ENCODE data around the gene NUP153.

The NUP153 gene

GRCh38 chr6:17612048-17612447, 94.7 kb downstream of the NUP153 start:
- Histone ChIP-seq H3K36me3 (ENCODE audit: control insufficient read depth in 5 of 5, insufficient read depth in 5 of 5, low read length in 5 of 5) (peaks cover 18 to 34% (median 29%) of the 10 kb centered on the region in 5 donors), H3K27me3 (ENCODE audit: control insufficient read depth in 5 of 5, insufficient read depth in 4 of 5, low read length in 5 of 5) (no peaks in the 10 kb centered on the region)

GRCh38 chr6:17610835-17611234, 95.9 kb downstream of the NUP153 start:
- Histone ChIP-seq H3K4me1 (ENCODE audit: control insufficient read depth in 5 of 5, insufficient read depth in 5 of 5, low read length in 5 of 5) (no peaks in the 10 kb centered on the region), H3K9ac (ENCODE audit: low read length in 5 of 5) (no peak overlapping the region), H3K4me3 (ENCODE audit: low read depth in 1 of 5, low read length in 5 of 5) (no peak overlapping the region), H3K36me3 (ENCODE audit: control insufficient read depth in 5 of 5, insufficient read depth in 5 of 5, low read length in 5 of 5) (peaks cover 15 to 30% (median 29%) of the 10 kb centered on the region in 5 donors), H3K27ac (ENCODE audit: low read depth, low read length) (no peak overlapping the region), H3K9me3 (ENCODE audit: control insufficient read depth in 5 of 5, low read length in 5 of 5) (no peaks in the 10 kb centered on the region), H3K27me3 (ENCODE audit: control insufficient read depth in 5 of 5, insufficient read depth in 4 of 5, low read length in 5 of 5) (no peaks in the 10 kb centered on the region)

More at GRCh38 chr6:17612048-17612447, 94.7 kb downstream of the NUP153 start:
- Histone ChIP-seq H3K4me1 (ENCODE audit: control insufficient read depth in 5 of 5, insufficient read depth in 5 of 5, low read length in 5 of 5) (no peaks in the 10 kb centered on the region), H3K9ac (ENCODE audit: low read length in 5 of 5) (no peak overlapping the region), H3K27ac (ENCODE audit: low read depth, low read length) (no peak overlapping the region), H3K4me3 (ENCODE audit: low read depth in 1 of 5, low read length in 5 of 5) (no peak overlapping the region), H3K9me3 (ENCODE audit: control insufficient read depth in 5 of 5, low read length in 5 of 5) (no peaks in the 10 kb centered on the region)

- H3K9me3 ChIP-seq (ENCODE audit: control insufficient read depth in 5 of 5, low read length in 5 of 5) = no peaks in the 10 kb centered on the region
- no peak overlapping the region for H3K9ac ChIP-seq (ENCODE audit: low read length in 5 of 5)
- no peak overlapping the region for H3K4me3 ChIP-seq (ENCODE audit: low read depth in 1 of 5, low read length in 5 of 5)
- H3K36me3 ChIP-seq (ENCODE audit: control insufficient read depth in 5 of 5, insufficient read depth in 5 of 5, low read length in 5 of 5) = peaks cover 21 to 39% (median 32%) of the 10 kb centered on the region in 5 donors
- peaks cover 0 to 7% (median 5%) of the 10 kb centered on the region in 5 donors for H3K4me1 ChIP-seq (ENCODE audit: control insufficient read depth in 5 of 5, insufficient read depth in 5 of 5, low read length in 5 of 5)
- H3K27me3 ChIP-seq (ENCODE audit: control insufficient read depth in 5 of 5, insufficient read depth in 4 of 5, low read length in 5 of 5) = no peaks in the 10 kb centered on the region
- no peak overlapping the region for H3K27ac ChIP-seq (ENCODE audit: low read depth, low read length)
These were observed 100.1 kb downstream of the NUP153 start for GRCh38 chr6:17606606-17607005.

- Histone ChIP-seq H3K4me1 (ENCODE audit: control insufficient read depth in 5 of 5, insufficient read depth in 5 of 5, low read length in 5 of 5) (peaks cover 0 to 25% (median 20%) of the 10 kb centered on the region in 5 donors), H3K9ac (ENCODE audit: low read length in 5 of 5) (peak overlapping the region in 1 of 5 donors; percentile 30), H3K9me3 (ENCODE audit: control insufficient read depth in 5 of 5, low read length in 5 of 5) (no peaks in the 10 kb centered on the region), H3K27ac (ENCODE audit: low read depth, low read length) (no peak overlapping the region), H3K36me3 (ENCODE audit: control insufficient read depth in 5 of 5, insufficient read depth in 5 of 5, low read length in 5 of 5) (peaks cover 13 to 30% (median 24%) of the 10 kb centered on the region in 5 donors), H3K4me3 (ENCODE audit: low read depth in 1 of 5, low read length in 5 of 5) (no peak overlapping the region), H3K27me3 (ENCODE audit: control insufficient read depth in 5 of 5, insufficient read depth in 4 of 5, low read length in 5 of 5) (no peaks in the 10 kb centered on the region)
These were observed 103.8 kb downstream of the NUP153 start for GRCh38 chr6:17602888-17603287.

GRCh38 chr6:17601386-17601703, 105.4 kb downstream of the NUP153 start:
- H3K36me3 ChIP-seq (ENCODE audit: control insufficient read depth in 5 of 5, insufficient read depth in 5 of 5, low read length in 5 of 5) = peaks cover 4 to 20% (median 15%) of the 10 kb centered on the region in 5 donors
- peak overlapping the region; percentile 77 for H3K27ac ChIP-seq (ENCODE audit: low read depth, low read length)
- H3K9me3 ChIP-seq (ENCODE audit: control insufficient read depth in 5 of 5, low read length in 5 of 5) = no peaks in the 10 kb centered on the region
- peak overlapping the region; percentile 73 to 93 (median 87) for H3K9ac ChIP-seq (ENCODE audit: low read length in 5 of 5)
- peaks cover 0 to 25% (median 20%) of the 10 kb centered on the region in 5 donors for H3K4me1 ChIP-seq (ENCODE audit: control insufficient read depth in 5 of 5, insufficient read depth in 5 of 5, low read length in 5 of 5)
- no peaks in the 10 kb centered on the region for H3K27me3 ChIP-seq (ENCODE audit: control insufficient read depth in 5 of 5, insufficient read depth in 4 of 5, low read length in 5 of 5)
- H3K4me3 ChIP-seq (ENCODE audit: low read depth in 1 of 5, low read length in 5 of 5) = peak overlapping the region; percentile 74 to 92 (median 88)

GRCh38 chr6:17600527-17601385, 106.0 kb downstream of the NUP153 start:
- Histone ChIP-seq H3K27me3 (ENCODE audit: control insufficient read depth in 5 of 5, insufficient read depth in 4 of 5, low read length in 5 of 5) (no peaks in the 10 kb centered on the region), H3K4me3 (ENCODE audit: low read depth in 1 of 5, low read length in 5 of 5) (peak overlapping the region; percentile 74 to 92 (median 88)), H3K27ac (ENCODE audit: low read depth, low read length) (peak overlapping the region; percentile 77), H3K4me1 (ENCODE audit: control insufficient read depth in 5 of 5, insufficient read depth in 5 of 5, low read length in 5 of 5) (peaks cover 0 to 25% (median 20%) of the 10 kb centered on the region in 5 donors), H3K36me3 (ENCODE audit: control insufficient read depth in 5 of 5, insufficient read depth in 5 of 5, low read length in 5 of 5) (peaks cover 4 to 18% (median 13%) of the 10 kb centered on the region in 5 donors), H3K9ac (ENCODE audit: low read length in 5 of 5) (peak overlapping the region; percentile 73 to 93 (median 87)), H3K9me3 (ENCODE audit: control insufficient read depth in 5 of 5, low read length in 5 of 5) (no peaks in the 10 kb centered on the region)

- Histone ChIP-seq H3K27ac (ENCODE audit: low read depth, low read length) (peak within 1 kb of the TSS; percentile 77), H3K27me3 (ENCODE audit: control insufficient read depth in 5 of 5, insufficient read depth in 4 of 5, low read length in 5 of 5) (no peaks in the 10 kb centered on the region), H3K4me1 (ENCODE audit: control insufficient read depth in 5 of 5, insufficient read depth in 5 of 5, low read length in 5 of 5) (peaks cover 0 to 25% (median 20%) of the 10 kb centered on the region in 5 donors), H3K4me3 (ENCODE audit: low read depth in 1 of 5, low read length in 5 of 5) (peak within 1 kb of the TSS; percentile 77 to 92 (median 88)), H3K9ac (ENCODE audit: low read length in 5 of 5) (peak within 1 kb of the TSS; percentile 73 to 93 (median 87)), H3K36me3 (ENCODE audit: control insufficient read depth in 5 of 5, insufficient read depth in 5 of 5, low read length in 5 of 5) (peaks cover 4 to 15% (median 13%) of the 10 kb centered on the region in 5 donors), H3K9me3 (ENCODE audit: control insufficient read depth in 5 of 5, low read length in 5 of 5) (no peaks in the 10 kb centered on the region)
These were observed 106.7 kb downstream of the NUP153 start, which contains the start of gene FAM8A1 for GRCh38 chr6:17599877-17600526. TSS of gene FAM8A1 (plus strand) at chr6:17600302. CDS start at chr6:17600410, 108 bp downstream.

GRCh38 chr6:17596085-17596484, 110.6 kb downstream of the NUP153 start:
- H3K27ac ChIP-seq (ENCODE audit: low read depth, low read length) = no peak overlapping the region
- no peaks in the 10 kb centered on the region for H3K27me3 ChIP-seq (ENCODE audit: control insufficient read depth in 5 of 5, insufficient read depth in 4 of 5, low read length in 5 of 5)
- H3K4me3 ChIP-seq (ENCODE audit: low read depth in 1 of 5, low read length in 5 of 5) = no peak overlapping the region
- H3K9ac ChIP-seq (ENCODE audit: low read length in 5 of 5) = no peak overlapping the region
- no peaks in the 10 kb centered on the region for H3K9me3 ChIP-seq (ENCODE audit: control insufficient read depth in 5 of 5, low read length in 5 of 5)
- H3K4me1 ChIP-seq (ENCODE audit: control insufficient read depth in 5 of 5, insufficient read depth in 5 of 5, low read length in 5 of 5) = peaks cover 0 to 14% (median 9%) of the 10 kb centered on the region in 5 donors
- H3K36me3 ChIP-seq (ENCODE audit: control insufficient read depth in 5 of 5, insufficient read depth in 5 of 5, low read length in 5 of 5) = no peaks in the 10 kb centered on the region

GRCh38 chr6:17593246-17593645, 113.5 kb downstream of the NUP153 start:
- no peak overlapping the region for H3K9ac ChIP-seq (ENCODE audit: low read length in 5 of 5)
- H3K9me3 ChIP-seq (ENCODE audit: control insufficient read depth in 5 of 5, low read length in 5 of 5) = no peaks in the 10 kb centered on the region
- H3K4me1 ChIP-seq (ENCODE audit: control insufficient read depth in 5 of 5, insufficient read depth in 5 of 5, low read length in 5 of 5) = no peaks in the 10 kb centered on the region
- H3K27ac ChIP-seq (ENCODE audit: low read depth, low read length) = no peak overlapping the region
- no peaks in the 10 kb centered on the region for H3K27me3 ChIP-seq (ENCODE audit: control insufficient read depth in 5 of 5, insufficient read depth in 4 of 5, low read length in 5 of 5)
- no peak overlapping the region for H3K4me3 ChIP-seq (ENCODE audit: low read depth in 1 of 5, low read length in 5 of 5)
- H3K36me3 ChIP-seq (ENCODE audit: control insufficient read depth in 5 of 5, insufficient read depth in 5 of 5, low read length in 5 of 5) = no peaks in the 10 kb centered on the region

- Histone ChIP-seq H3K4me3 (ENCODE audit: low read depth in 1 of 5, low read length in 5 of 5) (no peak overlapping the region), H3K9ac (ENCODE audit: low read length in 5 of 5) (no peak overlapping the region), H3K9me3 (ENCODE audit: control insufficient read depth in 5 of 5, low read length in 5 of 5) (no peaks in the 10 kb centered on the region), H3K36me3 (ENCODE audit: control insufficient read depth in 5 of 5, insufficient read depth in 5 of 5, low read length in 5 of 5) (no peaks in the 10 kb centered on the region), H3K27me3 (ENCODE audit: control insufficient read depth in 5 of 5, insufficient read depth in 4 of 5, low read length in 5 of 5) (no peaks in the 10 kb centered on the region), H3K27ac (ENCODE audit: low read depth, low read length) (no peak overlapping the region), H3K4me1 (ENCODE audit: control insufficient read depth in 5 of 5, insufficient read depth in 5 of 5, low read length in 5 of 5) (no peaks in the 10 kb centered on the region)
These were observed 115.4 kb downstream of the NUP153 start for GRCh38 chr6:17591287-17591686.

Measured in subcutaneous abdominal adipose tissue (tissue), 5 donors.